Mesodermal cell (in vitro differentiated cells): ENCODE results near the gene PYHIN1.

Experiments used
- H3K27ac ChIP-seq: 2 replicates; pipeline ENCODE4 v1.7.0; 2013; ENCODE audit warnings: mild to moderate bottlenecking, low read depth, low read length, moderate library complexity; ENCODE audit not compliant: severe bottlenecking
- H3K36me3 ChIP-seq: 2 replicates; pipeline ENCODE4 v1.7.1; 2013; ENCODE audit warnings: mild to moderate bottlenecking, low read length, moderate library complexity; ENCODE audit not compliant: control insufficient read depth, insufficient read depth
- H3K4me1 ChIP-seq: one replicate; pipeline ENCODE4 v1.7.1; 2013; ENCODE audit warnings: mild to moderate bottlenecking, low read length; ENCODE audit not compliant: insufficient read depth, control insufficient read depth, poor library complexity, severe bottlenecking
- H3K4me3 ChIP-seq: 2 replicates; pipeline ENCODE4 v1.7.0; 2013; ENCODE audit warnings: low read length, control low read depth, mild to moderate bottlenecking; ENCODE audit not compliant: insufficient read depth, poor library complexity, severe bottlenecking; ENCODE audit errors: extremely low read depth
- H3K9me3 ChIP-seq: 2 replicates; pipeline ENCODE4 v1.7.1; 2013; ENCODE audit warnings: mild to moderate bottlenecking, low read length, moderate library complexity; ENCODE audit not compliant: control insufficient read depth
- WGBS, 2 experiments: methylation state at CpG; one replicate each; pipeline ENCODE4 v1.1.5; 2013; ENCODE audit warnings: missing lambda C conversion rate in 2 of 2; ENCODE audit not compliant: insufficient coverage in 2 of 2; 5-methylcytosine and 5-hydroxymethylcytosine counted together

Gene PYHIN1

GRCh38 chr1:159012495-159012894, 81.1 kb downstream of the PYHIN1 start:
- peaks cover 19% of the 10 kb centered on the region for H3K4me1 ChIP-seq
- no peak overlapping the region for H3K27ac ChIP-seq
- H3K36me3 ChIP-seq = peaks cover 35% of the 10 kb centered on the region
- WGBS, 2 experiments = 80 to 93% methylated on average over 2 to 3 of the region's 6 CpGs
- no peaks in the 10 kb centered on the region for H3K9me3 ChIP-seq
- H3K4me3 ChIP-seq = no peak overlapping the region

- no peak overlapping the region for H3K4me3 ChIP-seq
- H3K4me1 ChIP-seq = peaks cover 14% of the 10 kb centered on the region
- peaks cover 48% of the 10 kb centered on the region for H3K36me3 ChIP-seq
- H3K9me3 ChIP-seq = no peaks in the 10 kb centered on the region
- WGBS, 2 experiments = 89 to 92% methylated on average over 3 of the region's 3 CpGs
- no peak overlapping the region for H3K27ac ChIP-seq
These were observed 82.7 kb downstream of the PYHIN1 start for GRCh38 chr1:159014003-159014571.

GRCh38 chr1:159014851-159015250, 83.5 kb downstream of the PYHIN1 start:
- peaks cover 8% of the 10 kb centered on the region for H3K4me1 ChIP-seq
- H3K36me3 ChIP-seq = peaks cover 52% of the 10 kb centered on the region
- H3K9me3 ChIP-seq = no peaks in the 10 kb centered on the region
- no peak overlapping the region for H3K4me3 ChIP-seq
- no peak overlapping the region for H3K27ac ChIP-seq
- 80% methylated on average over 2 of the region's 3 CpGs; no CpG with 5 or more reads in 1 of the 2 experiments for WGBS, 2 experiments

- peaks cover 8% of the 10 kb centered on the region for H3K4me1 ChIP-seq
- no peak overlapping the region for H3K4me3 ChIP-seq
- H3K9me3 ChIP-seq = no peaks in the 10 kb centered on the region
- 88 to 96% methylated on average over 2 to 4 of the region's 4 CpGs for WGBS, 2 experiments
- peak overlapping the region; percentile 18 for H3K27ac ChIP-seq
- peaks cover 58% of the 10 kb centered on the region for H3K36me3 ChIP-seq
These were observed 84.1 kb downstream of the PYHIN1 start for GRCh38 chr1:159015440-159015909.

- no peaks in the 10 kb centered on the region for H3K4me1 ChIP-seq
- H3K36me3 ChIP-seq = peaks cover 23% of the 10 kb centered on the region
- WGBS, 2 experiments = 84 to 91% methylated on average over 6 to 9 of the region's 10 CpGs
- H3K9me3 ChIP-seq = no peaks in the 10 kb centered on the region
- H3K4me3 ChIP-seq = no peak overlapping the region
- H3K27ac ChIP-seq = no peak overlapping the region
These were observed 92.4 kb downstream of the PYHIN1 start for GRCh38 chr1:159023723-159024122.

GRCh38 chr1:159025043-159025442, 93.7 kb downstream of the PYHIN1 start:
- Histone ChIP-seq H3K4me3 (no peak overlapping the region), H3K9me3 (no peaks in the 10 kb centered on the region), H3K27ac (no peak overlapping the region), H3K36me3 (peaks cover 16% of the 10 kb centered on the region), H3K4me1 (no peaks in the 10 kb centered on the region)
- WGBS, 2 experiments = 90 to 100% methylated on average over 2 to 4 of the region's 7 CpGs
